GM12891 (cell line): ENCODE data around the gene EPG5.

Source experiments
- POLR2A ChIP-seq: IDR thresholded peaks from 2 replicates; pipeline ENCODE4 v1.6.1; 2011; ENCODE audit warnings: low read depth, low read length, control low read depth
- POLR2AphosphoS5 ChIP-seq: IDR thresholded peaks from 2 replicates; pipeline ENCODE4 v1.6.1; 2011; ENCODE audit warnings: low read depth, low read length, control low read depth
- SPI1 ChIP-seq: IDR thresholded peaks from 2 replicates; pipeline ENCODE4 v1.6.1; 2011; ENCODE audit warnings: low read depth, low read length, control low read depth

DNA sequence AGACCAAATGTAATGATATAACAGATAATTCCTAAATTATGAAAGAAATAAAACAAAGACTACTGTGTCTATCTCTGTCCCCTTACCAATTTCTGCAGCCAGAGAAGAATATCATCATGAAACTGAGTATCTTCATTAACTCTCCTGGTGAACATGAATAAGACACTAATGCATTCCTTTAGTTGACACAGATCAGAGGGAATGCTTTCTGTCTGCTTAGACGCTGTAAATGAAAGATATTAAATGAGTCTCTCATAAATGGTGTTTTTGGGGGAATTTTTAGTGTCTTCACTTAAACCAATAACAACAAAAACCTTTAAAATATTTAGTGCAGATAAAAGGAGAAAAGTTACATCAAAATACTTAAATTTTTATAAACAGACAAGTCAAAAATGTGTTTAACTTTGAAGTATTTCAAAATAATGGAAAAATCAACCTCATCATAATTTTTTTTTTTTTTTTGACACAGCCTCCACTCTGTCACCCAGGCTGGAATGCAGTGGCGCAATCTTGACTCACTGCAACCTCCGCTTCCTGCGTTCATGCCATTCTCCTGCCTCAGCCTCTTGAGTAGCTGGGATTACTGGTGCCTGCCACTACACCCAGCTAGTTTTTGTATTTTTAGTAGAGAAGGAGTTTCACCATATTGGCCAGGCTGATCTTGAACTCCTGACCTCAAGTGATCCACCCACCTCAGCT is 16.0 kb downstream of the EPG5 start:
- TF ChIP-seq POLR2A: no peak
- no peak for TF ChIP-seq SPI1
- TF ChIP-seq POLR2AphosphoS5: no peak
